ENCODE data around the gene NME8. TPM values are rescaled to one million over a fixed set of nuclear protein-coding genes. Genes with fewer than 3 reads are reported as not detected.

Gene NME8
- total and polyA plus RNA-seq, 2 donors: 1.0 to 2.8 TPM

DNA sequence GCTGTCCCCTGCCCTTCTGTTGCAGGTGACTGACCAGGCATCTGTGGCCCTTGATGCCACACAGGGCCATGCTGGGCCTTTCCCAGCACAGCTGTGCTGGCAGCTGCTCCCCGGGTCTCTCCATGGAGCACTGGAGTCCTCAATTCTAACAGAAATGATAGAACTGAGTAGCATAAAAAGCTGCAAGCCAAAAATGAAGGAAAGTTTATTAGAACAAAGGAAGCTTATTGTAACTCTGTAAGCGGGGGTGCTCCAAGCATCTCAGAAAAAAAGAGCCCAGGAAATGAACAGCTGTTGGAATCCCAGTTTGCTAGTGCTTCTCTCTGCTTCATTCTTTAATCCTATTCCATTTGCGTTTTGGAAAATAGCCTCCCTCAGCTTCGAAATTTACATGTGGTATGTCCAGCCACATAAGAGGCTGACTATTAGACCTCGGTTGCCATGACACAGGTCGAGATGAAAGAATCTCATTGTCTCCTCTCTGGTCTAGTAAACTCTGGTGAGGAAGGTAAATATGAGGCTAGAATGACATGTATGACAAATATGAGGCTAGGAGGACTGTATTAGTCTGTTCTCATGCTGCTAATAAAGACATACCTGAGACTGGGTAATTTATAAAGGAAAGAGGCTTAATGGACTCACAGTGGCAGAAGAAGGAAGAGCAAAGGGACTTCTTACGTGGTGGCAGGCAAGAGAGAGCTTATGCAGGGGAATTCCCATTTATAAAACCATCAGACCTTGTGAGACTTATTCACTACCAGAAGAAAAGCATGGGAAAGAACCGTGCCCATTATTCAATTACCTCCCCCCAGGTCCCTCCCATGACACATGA lies 95.7 kb downstream of the NME8 start:
- H3K36me3 ChIP-seq (ENCODE audit: control insufficient read depth in 2 of 2, insufficient read depth in 2 of 2, low read length in 1 of 2): no peaks in the 10 kb centered on the region
- H3K4me3 ChIP-seq (ENCODE audit: low read length in 2 of 2): no peak overlapping the region
- H3K27ac ChIP-seq (ENCODE audit: low read depth in 1 of 2, low read length in 1 of 2): no peak overlapping the region
- 97% methylated on average over 8 of the region's 8 CpGs for WGBS
- no peak for DNase-seq (ENCODE audit: low read depth in 6 of 9, low spot score in 9 of 9)
- H3K9me3 ChIP-seq (ENCODE audit: control insufficient read depth in 2 of 2, insufficient read depth in 1 of 2, low read length in 1 of 2): no peaks in the 10 kb centered on the region
- H3K27me3 ChIP-seq (ENCODE audit: control insufficient read depth in 2 of 2, insufficient read depth in 1 of 2, low read length in 1 of 2): no peaks in the 10 kb centered on the region
- no peaks in the 10 kb centered on the region for H3K4me1 ChIP-seq (ENCODE audit: control insufficient read depth in 2 of 2, insufficient read depth in 2 of 2, low read length in 2 of 2)

DNA sequence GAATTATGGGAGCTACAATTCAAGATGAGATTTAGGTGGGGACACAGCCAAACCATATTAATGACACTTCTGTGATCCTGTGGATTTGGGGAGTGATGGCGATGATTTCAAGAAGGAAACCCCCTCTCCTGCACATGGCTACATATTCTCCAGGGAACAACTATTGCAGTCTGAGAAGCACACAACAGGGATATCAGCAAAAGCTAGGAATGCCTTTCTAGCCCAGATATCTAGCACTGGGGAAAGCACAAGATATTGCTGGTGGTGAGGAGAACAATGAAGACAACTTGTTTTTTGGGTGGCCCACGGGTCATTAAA lies 96.3 kb downstream of the NME8 start:
- Histone ChIP-seq H3K36me3 (ENCODE audit: control insufficient read depth in 2 of 2, insufficient read depth in 2 of 2, low read length in 1 of 2) (no peaks in the 10 kb centered on the region), H3K27ac (ENCODE audit: low read depth in 1 of 2, low read length in 1 of 2) (no peak overlapping the region), H3K27me3 (ENCODE audit: control insufficient read depth in 2 of 2, insufficient read depth in 1 of 2, low read length in 1 of 2) (no peaks in the 10 kb centered on the region), H3K9me3 (ENCODE audit: control insufficient read depth in 2 of 2, insufficient read depth in 1 of 2, low read length in 1 of 2) (no peaks in the 10 kb centered on the region), H3K4me1 (ENCODE audit: control insufficient read depth in 2 of 2, insufficient read depth in 2 of 2, low read length in 2 of 2) (no peaks in the 10 kb centered on the region), H3K4me3 (ENCODE audit: low read length in 2 of 2) (no peak overlapping the region)
- DNase-seq (ENCODE audit: low read depth in 6 of 9, low spot score in 9 of 9): no peak
- 97% methylated on average over 2 of the region's 2 CpGs for WGBS

DNA sequence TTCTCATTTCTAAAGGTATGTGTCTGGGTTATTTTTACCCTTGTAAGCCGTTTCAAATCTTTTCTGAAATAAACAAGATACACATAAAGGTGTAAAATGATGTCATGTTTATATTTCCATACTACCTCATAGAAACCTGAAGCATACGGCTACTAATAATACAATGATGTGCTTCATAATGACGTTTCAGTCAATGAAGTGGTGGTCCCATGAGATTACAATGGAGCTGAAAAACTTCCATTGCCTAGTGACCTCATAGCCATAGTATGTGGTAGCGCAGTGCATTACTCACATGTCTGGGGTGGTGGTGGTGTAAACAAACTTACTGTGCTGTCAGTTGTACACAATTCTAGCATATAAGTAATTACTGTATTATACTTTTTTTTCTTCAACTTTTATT lies 96.9 kb downstream of the NME8 start:
- no peak overlapping the region for H3K27ac ChIP-seq (ENCODE audit: low read depth in 1 of 2, low read length in 1 of 2)
- H3K9me3 ChIP-seq (ENCODE audit: control insufficient read depth in 2 of 2, insufficient read depth in 1 of 2, low read length in 1 of 2): no peaks in the 10 kb centered on the region
- 97% methylated on average over 4 of the region's 4 CpGs for WGBS
- H3K4me1 ChIP-seq (ENCODE audit: control insufficient read depth in 2 of 2, insufficient read depth in 2 of 2, low read length in 2 of 2): no peaks in the 10 kb centered on the region
- DNase-seq (ENCODE audit: low read depth in 6 of 9, low spot score in 9 of 9): no peak
- H3K4me3 ChIP-seq (ENCODE audit: low read length in 2 of 2): no peak overlapping the region
- H3K36me3 ChIP-seq (ENCODE audit: control insufficient read depth in 2 of 2, insufficient read depth in 2 of 2, low read length in 1 of 2): no peaks in the 10 kb centered on the region
- no peaks in the 10 kb centered on the region for H3K27me3 ChIP-seq (ENCODE audit: control insufficient read depth in 2 of 2, insufficient read depth in 1 of 2, low read length in 1 of 2)

GRCh38 chr7:37947138-37947940 lies 98.9 kb downstream of the NME8 start:
- H3K36me3 ChIP-seq (ENCODE audit: control insufficient read depth in 2 of 2, insufficient read depth in 2 of 2, low read length in 1 of 2): no peaks in the 10 kb centered on the region
- no peaks in the 10 kb centered on the region for H3K27me3 ChIP-seq (ENCODE audit: control insufficient read depth in 2 of 2, insufficient read depth in 1 of 2, low read length in 1 of 2)
- no peaks in the 10 kb centered on the region for H3K4me1 ChIP-seq (ENCODE audit: control insufficient read depth in 2 of 2, insufficient read depth in 2 of 2, low read length in 2 of 2)
- H3K4me3 ChIP-seq (ENCODE audit: low read length in 2 of 2): no peak overlapping the region
- WGBS: 97% methylated on average over 7 of the region's 7 CpGs
- no peak for DNase-seq (ENCODE audit: low read depth in 6 of 9, low spot score in 9 of 9)
- no peak overlapping the region for H3K27ac ChIP-seq (ENCODE audit: low read depth in 1 of 2, low read length in 1 of 2)
- H3K9me3 ChIP-seq (ENCODE audit: control insufficient read depth in 2 of 2, insufficient read depth in 1 of 2, low read length in 1 of 2): no peaks in the 10 kb centered on the region

DNA sequence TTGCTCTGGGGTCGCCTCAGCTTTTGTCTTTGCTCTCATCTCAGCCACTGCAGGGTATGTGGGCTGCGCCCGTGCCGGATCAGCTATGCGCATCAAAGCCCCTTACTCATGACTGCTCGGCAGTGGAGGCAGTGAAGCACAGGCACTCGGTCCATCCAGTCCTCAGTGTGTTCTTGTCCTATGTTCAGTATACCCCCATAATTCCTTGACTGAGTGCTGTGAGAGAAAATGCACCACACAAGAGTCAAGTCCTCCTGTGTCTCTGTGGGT lies 99.5 kb downstream of the NME8 start:
- WGBS: 92% methylated on average over 7 of the region's 7 CpGs
- H3K4me3 ChIP-seq (ENCODE audit: low read length in 2 of 2): no peak overlapping the region
- no peaks in the 10 kb centered on the region for H3K36me3 ChIP-seq (ENCODE audit: control insufficient read depth in 2 of 2, insufficient read depth in 2 of 2, low read length in 1 of 2)
- DNase-seq (ENCODE audit: low read depth in 6 of 9, low spot score in 9 of 9): no peak
- H3K27ac ChIP-seq (ENCODE audit: low read depth in 1 of 2, low read length in 1 of 2): no peak overlapping the region
- no peaks in the 10 kb centered on the region for H3K9me3 ChIP-seq (ENCODE audit: control insufficient read depth in 2 of 2, insufficient read depth in 1 of 2, low read length in 1 of 2)
- H3K4me1 ChIP-seq (ENCODE audit: control insufficient read depth in 2 of 2, insufficient read depth in 2 of 2, low read length in 2 of 2): no peaks in the 10 kb centered on the region
- H3K27me3 ChIP-seq (ENCODE audit: control insufficient read depth in 2 of 2, insufficient read depth in 1 of 2, low read length in 1 of 2): no peaks in the 10 kb centered on the region

Other genes with a start within 250 kb of the NME8 start
- 5.1 TPM for gene GPR141, start 164.8 kb upstream of the NME8 start, total RNA-seq
- 0.66 TPM for gene GPR141, start 164.8 kb upstream of the NME8 start, polyA plus RNA-seq
- 0.80 TPM for gene SFRP4, start 68.2 kb downstream of the NME8 start, total RNA-seq
- 0.98 TPM for gene SFRP4, start 68.2 kb downstream of the NME8 start, polyA plus RNA-seq
- 10.7 TPM for gene EPDR1, start 72.0 kb downstream of the NME8 start, total RNA-seq
- gene EPDR1, start 72.0 kb downstream of the NME8 start, polyA plus RNA-seq: 7.2 TPM